SKM-1 (cell line): ENCODE results near the gene RASSF1.
A peak's percentile ranks its signal among the peaks of the same experiment; 100 is the strongest.

Source experiments
- DNase-seq: peaks from one replicate; lab custom pipeline; 2025; ENCODE audit not compliant: unreplicated experiment; lab: John Stamatoyannopoulos, UW

The RASSF1 gene

DNA sequence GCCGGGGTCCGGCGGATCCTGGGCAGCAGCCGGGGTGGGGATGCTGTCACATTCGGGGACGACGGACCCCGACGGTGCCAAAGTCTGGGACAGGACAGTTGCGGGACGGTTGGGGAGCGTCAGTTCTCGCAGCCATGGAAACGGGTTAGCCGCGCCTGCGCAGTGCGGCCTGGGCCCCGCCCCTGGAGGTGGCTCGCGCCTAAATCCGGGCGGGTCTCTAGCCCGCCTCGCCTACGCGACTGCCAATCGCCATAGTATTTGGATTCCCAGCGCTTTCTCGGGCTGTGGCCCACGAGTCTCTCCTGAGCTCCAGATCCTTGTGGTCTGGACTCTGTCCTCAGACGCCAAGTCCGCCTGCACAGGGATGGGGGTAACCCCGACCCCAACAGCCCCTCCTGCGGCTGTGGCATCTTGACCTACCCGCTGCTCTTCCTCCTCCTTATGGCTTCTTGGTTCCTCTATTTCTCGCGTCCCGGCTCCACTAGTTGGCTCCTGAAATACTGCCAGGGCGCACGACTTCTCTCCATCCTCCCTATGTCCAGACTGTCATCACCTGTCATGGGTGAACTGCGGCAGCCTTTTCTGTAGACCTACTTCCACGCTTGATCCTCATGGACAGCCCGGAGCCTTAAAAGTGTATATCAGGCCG, 5.1 kb upstream of the RASSF1 start, which contains the start of gene ZMYND10:
Gene ZMYND10, minus strand, starts transcription at position 147 of the 649 bp plus-strand sequence. CDS start 153 bp downstream, outside the sequence.
- DNase-seq, result no peak

DNA sequence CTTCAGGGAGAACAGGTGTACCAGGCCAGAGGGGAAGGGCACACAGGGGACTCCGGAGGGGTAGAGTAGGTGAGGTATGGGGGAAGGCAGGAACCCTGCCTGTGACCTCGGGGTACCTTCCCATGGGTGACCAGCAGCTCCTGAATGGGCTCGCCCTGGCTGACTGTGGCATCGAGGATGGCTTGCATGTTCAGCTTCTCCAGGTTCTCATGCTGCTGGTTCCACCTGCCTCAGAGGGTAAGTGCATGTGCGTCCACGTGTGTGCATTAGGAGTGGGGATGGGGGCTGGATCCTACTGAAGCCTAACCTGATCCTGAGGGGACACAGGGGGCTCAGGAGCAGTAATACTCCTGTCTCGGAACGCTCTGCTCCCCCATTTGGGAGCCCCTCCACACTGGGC, 4.4 kb upstream of the RASSF1 start:
- DNase-seq, result no peak

DNA sequence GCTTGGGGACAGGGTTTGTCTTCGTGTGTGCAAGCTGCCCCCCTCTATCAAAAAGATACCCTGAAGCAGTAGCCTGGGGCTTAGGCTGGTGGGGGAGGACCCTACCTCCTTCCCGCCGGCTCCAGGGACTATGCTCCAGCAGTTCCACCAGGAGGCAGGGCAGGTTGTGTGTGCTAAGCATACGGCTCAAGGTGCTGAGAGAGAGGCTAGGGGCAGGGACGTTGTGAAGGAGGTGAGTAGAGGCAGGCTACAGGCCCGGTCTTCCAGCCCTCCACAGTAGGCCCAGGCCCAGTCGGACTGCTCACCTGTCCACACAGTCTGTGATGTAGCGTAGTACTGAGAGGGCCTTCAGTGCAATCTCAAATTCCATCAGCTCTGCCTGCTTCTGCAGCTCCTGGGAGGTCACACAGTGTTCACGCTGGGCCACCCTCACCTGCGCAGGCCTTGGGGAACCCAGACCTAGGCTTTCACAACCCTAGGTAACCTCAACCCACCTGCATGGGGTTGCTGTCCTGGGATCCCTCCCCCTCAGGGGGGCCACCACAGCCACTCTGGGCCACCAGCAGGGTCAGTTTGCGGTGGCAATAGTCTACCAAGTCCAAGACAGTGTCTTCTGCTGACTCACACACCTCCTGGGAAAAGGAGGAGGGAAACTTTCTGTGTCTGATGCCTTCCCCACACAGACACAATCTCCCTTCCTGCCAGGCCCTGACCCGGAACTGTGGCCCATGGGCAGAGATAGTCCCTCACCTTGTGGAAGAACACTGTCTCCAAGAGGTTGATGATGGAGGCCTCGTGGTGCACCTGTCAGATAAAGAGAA, 2.4 kb upstream of the RASSF1 start:
- DNase-seq, result no peak

DNA sequence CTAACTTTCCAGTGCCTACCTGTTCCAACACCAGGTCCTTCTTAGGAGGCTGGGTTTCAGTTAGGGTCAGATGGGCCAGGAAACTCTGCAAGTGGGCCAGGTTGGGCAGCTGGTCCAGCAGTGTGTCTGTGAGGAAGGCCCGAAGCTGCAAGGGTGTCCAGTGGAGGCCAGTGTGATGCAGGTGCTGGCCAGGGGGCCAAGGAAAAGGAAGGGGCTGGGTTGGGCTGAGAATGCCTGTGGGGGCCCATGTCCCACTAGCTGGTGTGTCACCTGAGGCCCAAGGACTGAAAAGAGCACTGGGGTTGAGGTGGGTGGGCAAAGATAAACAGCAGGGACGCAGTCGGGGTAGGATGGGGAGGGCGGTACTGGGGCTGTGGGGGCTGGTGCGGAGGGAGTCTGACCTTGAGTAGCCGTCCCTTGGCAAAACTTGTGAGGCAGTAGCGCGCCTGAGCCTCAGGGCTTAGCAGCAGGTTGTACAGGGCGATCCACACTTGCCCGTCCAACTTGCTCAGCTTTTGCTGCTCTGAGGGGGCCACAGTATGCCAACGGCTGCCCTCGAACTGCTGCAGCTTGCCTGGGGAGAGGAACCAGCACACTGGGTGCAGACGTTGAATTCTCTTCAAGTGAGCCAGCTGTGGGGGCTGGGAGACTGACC, 1.5 kb upstream of the RASSF1 start:
- DNase-seq, result no peak

DNA sequence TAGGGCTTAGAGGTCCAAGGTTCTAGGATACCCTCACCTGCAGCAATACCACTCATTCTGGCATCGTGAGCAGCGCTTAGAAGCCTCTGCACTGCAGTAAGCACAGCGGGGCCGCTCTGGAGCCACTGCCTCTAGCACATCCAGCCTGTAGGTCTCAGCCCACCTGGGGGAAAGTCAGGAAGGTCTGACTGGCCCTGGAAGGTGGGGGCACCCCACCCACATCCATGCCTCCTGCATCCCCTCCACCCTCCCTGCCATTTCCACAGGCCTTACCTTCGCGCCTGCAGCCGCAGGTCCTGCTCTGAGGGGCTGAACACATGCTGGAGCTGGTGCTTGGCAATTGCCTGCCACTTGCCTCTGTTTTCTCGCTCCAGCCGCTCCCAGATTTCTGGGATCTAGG, 901 bp upstream of the RASSF1 start:
- no peak for DNase-seq

DNA sequence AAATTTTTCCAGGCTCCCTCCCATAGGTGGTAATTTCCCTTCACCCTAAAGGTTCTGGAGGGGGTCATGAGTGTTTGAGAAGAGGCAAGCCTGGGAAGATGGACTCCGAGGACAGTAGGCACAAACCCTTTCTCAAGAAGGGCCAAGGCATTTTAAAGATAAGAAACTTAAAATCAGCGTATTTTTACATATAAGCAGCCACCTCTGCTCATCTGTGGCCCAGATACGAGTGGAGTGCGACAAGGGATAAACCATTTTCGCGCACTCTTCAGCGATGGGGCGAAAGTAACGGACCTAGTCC, 539 bp downstream of the RASSF1 start:
- no peak for DNase-seq

DNA sequence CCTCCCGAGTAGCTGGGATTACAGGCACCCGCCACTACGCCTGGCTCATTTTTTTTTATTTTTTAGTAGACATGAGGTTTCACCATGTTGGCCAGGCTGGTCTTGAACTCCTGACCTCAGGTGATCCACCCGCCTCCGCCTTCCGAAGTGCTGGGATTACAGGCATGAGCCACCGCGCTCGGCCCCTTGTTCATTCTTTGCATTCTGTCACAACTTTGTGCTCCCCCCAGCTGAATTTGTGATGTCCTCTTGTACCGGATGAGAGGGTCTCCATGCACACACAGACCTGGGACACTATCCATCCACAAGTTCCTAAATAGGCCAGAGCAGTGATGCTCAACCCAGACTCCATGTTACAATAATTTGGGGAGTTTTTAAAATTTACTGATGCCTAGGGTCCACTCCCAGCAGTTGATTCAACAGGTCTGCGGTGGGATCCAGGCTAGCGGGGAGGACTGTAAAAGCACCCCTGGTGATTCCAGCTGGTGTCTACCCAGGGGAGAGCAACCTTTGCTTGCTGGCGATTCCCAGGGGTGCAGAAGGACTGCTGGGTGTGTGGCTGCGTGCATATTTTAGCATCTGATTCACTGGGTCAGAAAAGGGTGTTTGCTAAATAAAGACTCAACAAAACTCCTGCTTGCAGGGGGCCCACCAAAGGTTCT, 1.0 kb downstream of the RASSF1 start:
- no peak for DNase-seq

DNA sequence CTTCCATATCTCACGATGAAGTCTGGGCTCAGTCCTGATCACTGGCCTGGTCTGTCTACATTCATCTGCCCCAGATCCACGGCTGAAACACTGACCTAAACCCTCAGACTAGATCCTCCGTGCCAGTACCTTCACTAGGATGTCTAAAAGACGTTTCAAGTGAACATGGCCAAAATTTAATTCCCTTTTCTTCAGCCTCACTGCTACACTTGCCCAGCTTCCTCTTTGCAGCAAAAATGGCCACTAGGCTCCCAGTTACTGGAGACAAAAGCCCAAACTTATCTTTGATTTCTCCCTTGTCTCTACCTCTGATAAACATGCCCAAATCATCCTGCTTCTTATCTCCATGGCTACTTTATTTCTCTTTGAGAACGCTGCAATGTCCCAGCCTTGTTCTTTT, 1.7 kb downstream of the RASSF1 start:
- DNase-seq, result peak; percentile 46

DNA sequence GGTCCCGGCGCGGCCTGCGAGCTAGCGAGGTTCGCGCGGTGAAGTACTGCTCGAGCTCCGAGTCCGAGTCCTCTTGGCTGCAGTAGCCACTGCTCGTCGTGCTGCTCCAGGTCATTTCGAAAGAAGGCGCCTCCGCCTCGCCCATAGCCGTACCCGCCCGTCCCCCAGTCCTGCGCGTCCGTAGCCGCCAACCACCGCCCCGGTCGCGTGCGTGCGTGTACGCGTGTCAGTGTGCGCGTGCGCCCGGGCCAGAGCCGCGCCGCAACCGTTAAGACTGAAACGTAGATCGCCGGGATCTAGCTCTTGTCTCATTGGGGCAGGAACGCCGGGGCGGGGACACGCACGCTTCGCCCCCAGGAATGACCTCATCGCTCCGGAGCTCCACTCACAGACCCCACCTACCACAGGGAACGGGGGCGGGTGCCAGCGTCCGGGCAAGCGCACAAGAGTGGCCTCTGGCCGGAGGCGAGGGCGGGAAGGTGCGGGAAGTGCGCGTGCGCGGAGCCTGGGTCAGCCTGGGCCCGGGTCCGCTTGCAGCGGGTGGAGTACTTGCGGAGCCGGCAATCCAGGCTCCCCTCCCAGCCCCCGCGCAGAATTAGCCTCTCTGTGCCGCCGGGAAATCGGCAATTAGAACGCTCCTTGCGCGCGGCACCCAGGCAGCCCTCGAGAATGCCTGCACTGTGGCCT, 3.3 kb downstream of the RASSF1 start:
- DNase-seq, result peak; percentile 96

DNA sequence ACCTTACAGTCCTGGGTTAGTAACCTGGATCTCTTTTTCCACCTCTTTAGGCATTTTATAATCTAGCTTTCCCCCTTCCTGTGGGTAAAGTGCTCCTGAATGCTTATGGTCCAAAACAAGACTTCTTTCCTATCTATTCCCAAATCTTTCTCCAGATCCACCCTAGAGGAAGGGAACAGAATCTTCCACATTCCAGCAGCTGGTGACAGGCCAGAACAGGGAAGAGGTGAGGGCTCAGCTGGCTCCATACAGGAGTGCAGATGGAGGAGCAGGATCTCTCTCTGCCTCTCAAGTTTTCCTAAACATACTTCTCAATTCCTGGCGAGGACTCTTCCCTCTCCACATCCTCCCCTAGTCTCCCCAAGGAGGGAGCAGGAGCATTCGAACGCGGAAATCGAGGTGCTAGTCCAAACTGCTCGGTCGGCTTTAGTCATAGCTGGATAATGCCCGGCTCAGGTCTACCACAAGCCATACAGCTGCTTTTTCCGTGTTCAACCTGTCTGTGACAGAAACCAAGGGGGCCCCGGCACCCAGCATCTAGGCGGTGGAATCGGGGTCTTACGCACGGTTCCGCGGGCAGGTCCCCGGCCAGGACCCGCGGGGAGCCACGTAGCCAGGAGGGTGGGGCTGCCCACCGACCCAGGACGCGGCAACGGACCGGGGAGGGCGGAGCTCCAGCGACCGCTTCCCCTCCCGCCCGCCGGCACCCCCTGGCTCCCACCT, 4.0 kb downstream of the RASSF1 start:
- no peak for DNase-seq

DNA sequence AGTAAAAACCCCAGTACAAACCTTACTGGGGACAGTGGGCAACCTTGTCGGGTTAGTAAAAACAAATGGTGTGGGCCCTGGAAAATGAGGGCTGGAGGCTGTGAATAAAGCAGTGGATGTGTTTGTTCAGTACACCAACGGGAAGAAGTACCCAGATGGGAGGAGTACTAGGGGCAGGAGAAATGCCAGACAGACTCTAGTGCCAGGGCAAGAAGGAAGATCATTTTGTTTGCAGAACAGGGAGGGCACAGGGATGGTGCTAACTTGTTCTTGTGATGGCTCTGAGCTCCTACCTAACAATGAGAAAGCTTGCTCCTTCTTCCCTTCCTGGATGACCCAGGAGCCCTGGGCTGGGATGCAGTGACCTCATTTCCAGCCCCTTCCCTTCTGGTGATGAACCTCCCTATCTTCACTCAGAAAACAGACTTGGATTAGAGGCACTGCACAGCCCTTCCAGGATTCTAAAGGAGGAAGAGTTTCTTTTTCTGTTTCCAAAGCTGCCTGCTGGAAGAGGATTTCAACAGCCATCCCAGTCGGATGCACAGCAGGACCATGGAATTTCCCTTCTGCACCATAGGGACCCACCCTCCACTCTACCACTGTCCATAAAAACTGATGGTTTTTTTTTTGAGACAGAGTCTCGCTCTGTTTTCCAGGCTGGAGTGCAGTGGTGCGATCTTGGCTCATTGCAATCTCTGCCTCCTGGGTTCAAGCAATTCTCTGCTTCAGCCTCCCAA, 6.1 kb downstream of the RASSF1 start:
- no peak for DNase-seq

DNA sequence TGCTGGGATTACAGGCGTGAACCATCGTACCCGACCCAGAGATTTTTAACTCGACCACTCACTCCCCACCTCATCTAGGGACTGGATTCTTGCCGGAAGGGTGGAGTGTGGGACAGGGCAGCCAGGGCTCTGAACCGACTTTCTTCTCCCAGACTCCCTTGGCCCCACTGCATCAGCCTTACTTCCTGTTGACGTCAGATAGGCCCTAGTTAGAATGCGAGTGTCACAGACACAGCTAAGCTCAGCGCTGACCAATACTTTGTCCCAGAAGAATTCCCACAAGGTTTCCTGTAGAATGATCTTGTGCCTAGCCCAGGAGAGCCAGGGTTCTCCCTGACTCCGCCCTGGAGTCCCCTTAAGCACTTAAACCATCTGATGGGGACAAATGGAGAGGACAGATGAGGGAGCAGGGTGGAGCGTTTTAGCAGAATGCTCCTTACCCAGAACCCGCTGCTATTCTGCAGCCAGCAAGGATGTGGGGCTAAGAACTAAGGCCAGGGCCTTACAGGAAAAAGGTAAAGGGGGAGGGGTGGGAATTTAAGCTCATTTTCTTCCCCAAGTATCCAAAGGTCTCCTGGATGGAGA, 6.8 kb downstream of the RASSF1 start:
- no peak for DNase-seq

DNA sequence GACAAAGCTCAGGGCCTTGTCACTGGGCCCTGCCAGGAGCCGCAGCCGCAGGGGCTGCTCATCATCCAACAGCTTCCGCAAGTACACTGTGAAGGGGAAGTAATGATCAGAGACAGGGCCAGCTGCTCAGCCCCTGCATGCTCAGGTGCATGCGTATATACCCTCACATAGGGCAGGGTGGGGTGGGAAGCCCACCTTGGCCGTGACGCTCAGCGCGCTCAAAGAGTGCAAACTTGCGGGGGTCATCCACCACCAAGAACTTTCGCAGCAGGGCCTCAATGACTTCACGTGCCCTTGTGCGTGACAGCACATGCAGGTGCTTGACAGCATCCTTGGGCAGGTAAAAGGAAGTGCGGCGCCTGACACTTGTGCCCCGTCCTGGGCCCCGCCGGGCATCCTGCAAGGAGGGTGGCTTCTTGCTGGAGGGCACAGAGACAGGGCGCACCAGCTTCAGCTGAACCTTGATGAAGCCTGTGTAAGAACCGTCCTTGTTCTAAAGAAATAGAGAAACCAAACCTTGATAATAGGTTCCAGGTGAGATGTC, 9.2 kb downstream of the RASSF1 start:
- no peak for DNase-seq

DNA sequence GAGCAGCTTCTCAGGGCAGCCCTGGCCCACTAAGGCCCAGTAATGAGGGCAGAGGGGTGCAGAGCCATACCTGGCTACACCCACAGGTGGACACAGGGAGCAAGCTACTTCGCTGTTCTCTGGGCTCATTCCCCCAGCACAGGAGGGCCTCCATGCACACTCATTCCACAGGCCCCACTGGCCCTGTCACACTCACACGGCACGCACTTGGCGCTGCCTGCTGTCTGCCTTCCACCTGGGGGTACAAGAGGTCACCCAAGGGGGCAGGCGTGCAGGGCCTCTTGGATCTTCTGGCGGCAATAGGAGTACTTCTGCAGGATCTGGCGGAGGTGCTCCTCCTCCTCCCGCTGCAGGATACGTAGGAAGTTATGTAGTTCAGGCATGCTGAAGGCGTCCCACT, 10.3 kb downstream of the RASSF1 start:
- no peak for DNase-seq

DNA sequence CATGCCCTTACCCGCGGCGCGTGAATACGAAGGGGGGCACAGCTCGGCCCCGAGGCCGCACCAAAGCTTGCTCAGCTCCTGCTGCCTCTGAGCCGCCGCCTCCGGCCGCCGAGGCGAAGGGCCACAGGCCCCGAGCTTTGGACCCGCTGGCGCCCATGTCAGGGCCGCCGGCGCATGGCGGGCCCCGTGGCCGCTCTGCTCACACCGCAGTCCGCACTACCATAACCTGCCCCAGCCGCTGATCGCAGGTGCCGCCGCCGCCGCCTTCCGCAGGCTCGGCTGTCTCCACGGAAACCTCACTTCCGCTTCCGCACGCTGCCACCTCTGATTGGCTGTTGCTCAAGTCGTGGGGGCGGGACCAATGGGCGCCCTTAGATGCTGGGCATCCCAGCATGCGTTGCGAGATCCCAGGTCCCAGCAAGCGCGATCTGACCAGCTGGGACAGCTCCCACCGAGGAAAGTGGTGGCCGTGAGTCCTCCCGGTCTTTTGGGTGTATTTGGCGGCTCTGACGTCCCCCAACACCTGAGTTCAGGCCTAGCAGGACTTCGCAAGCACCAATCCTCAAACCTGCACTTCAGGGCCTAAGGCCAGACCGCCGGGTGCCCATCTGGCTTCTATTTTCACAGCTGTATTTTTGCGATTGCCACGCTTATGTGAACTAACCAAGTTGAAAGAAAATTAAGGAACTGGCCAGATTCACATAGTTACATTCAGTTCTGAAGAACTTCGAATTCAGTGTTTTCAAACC, 12.5 kb downstream of the RASSF1 start, which contains the start of gene TUSC2:
Gene TUSC2, minus strand, starts transcription at position 281 of the 749 bp plus-strand sequence. Its CDS starts 124 bp downstream, at position 157.
- peak; percentile 92 for DNase-seq

DNA sequence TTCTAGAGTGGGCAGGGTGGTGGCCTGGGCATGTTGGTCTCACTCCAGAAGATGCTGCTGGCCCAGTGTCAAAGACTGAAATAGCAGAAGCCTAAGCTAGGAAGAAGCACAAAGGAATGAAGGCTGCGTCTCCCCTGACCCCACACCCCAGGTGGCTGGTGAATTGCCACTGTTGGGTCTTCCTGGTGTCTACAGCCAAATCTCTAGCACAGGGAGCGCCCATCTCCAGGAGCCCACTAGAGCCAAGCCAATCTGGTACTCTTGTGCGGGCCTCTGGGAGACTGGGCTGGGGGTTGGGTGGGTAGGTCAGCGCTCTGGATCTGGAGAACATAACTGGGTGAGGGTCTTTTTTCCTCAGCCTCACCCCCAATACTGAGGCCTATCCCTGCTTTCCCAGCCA, 13.5 kb downstream of the RASSF1 start:
- no peak for DNase-seq

DNA sequence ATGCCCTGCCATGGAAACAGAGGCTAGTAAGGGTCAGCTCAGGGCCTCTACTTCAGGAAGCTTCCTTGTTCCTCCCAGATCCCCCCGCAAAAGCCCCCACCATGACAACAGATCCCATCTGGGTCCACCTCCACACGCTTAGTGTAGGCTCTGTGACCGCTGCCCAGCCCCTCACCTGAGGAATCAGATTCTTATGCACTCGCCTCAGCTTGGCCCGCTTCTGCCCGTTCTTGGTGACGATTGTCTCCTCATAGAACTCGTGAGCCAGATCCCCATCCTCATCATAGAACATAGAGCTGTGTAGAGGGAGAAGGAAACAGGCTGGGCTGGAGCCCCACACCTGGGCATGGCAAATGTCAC, 14.5 kb downstream of the RASSF1 start:
- DNase-seq, result no peak

DNA sequence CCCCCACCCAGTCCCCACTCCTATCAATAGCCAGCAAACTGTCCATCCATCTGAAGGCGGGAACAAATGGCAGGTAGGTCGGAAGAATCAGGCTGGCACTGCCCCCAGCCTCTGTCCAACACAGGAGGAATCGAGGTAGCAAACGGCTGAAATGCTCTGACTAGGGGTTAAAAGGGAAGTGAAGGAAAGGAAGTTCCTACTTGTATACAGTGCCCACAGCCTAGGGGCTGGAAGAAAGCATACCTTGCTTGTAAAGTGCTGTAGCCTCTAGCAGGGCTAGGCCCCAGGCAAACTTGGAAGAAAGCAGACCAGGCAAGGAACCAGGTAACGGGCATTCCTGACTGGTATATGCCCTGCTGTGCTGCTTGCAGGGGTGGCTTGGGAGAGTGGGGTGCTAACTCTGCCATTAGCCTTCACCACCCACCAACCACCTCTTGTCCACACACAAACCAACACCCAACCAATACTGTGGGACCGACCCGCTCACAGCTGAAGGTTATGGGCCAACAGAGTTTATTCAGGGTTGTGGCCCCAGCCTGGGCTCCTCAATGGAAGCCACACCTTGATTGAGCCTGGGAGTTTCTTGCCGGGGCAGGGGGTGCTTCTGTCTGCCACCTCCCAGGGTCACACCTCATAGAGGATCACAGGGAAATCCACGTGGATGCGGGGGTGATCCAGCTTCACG, 15.0 kb downstream of the RASSF1 start:
- DNase-seq, result no peak
